Sigmoid colon (tissue), 4 donors: ENCODE results near the gene ARSG.
"Not testable (repeated sequence)": the region's sequence is repeated elsewhere in the genome, so short reads cannot be mapped to it uniquely, and the experiment has no call there.

Experiments
- CTCF ChIP-seq, 4 experiments: fragments of 450-650 bp in 3 of 4; fragments of 200-600 bp in 1 of 4; IDR thresholded peaks; one replicate each; pipeline ENCODE4 v1.5.1; 2016 to 2019; ENCODE audit warnings: antibody characterized with exemption in 4 of 4, mild to moderate bottlenecking in 3 of 4, moderate library complexity in 2 of 4
- EP300 ChIP-seq, 4 donors: sonication (generic); formaldehyde crosslinking; IDR thresholded peaks; one replicate each; pipeline ENCODE4 v1.6.1; 2017; ENCODE audit warnings: antibody characterized with exemption in 4 of 4
- POLR2A ChIP-seq, 2 donors: fragments of 450-650 bp; IDR thresholded peaks; one replicate each; pipeline ENCODE4 v1.6.1; 2016; ENCODE audit warnings: antibody characterized with exemption in 2 of 2, mild to moderate bottlenecking in 2 of 2, moderate library complexity in 2 of 2
- POLR2AphosphoS5 ChIP-seq, 4 donors: sonication (generic); formaldehyde crosslinking; IDR thresholded peaks; one replicate each; pipeline ENCODE4 v1.6.1; 2017; ENCODE audit warnings: antibody characterized with exemption in 4 of 4

GRCh38 chr17:68281965-68282364 lies 9.3 kb upstream of the ARSG start:
- not testable (repeated sequence) for TF ChIP-seq CTCF, POLR2AphosphoS5, EP300, POLR2A (IDR thresholded peaks at IDR 0.05)
